ENCODE results near the gene KLHL17. TPM values are rescaled to one million over a fixed set of nuclear protein-coding genes. Genes with fewer than 3 reads are reported as not detected.

Gene KLHL17
- total and polyA plus RNA-seq, 9 of the 15 experiments (the other 6 are each of a cell fraction or from before 2014, with no cell fraction given): 0.14 to 84.8 (median 13.0) TPM

- TF ChIP-seq SREBF2 (CRISPR knock-in tag; IDR thresholded peaks at IDR 0.05): no peak
- no peak for TF ChIP-seq ZBTB26 (CRISPR knock-in tag; IDR thresholded peaks at IDR 0.05)
- no peak for TF ChIP-seq SNIP1 (IDR thresholded peaks at IDR 0.05; ENCODE audit: low read depth)
- TF ChIP-seq CAMTA2 (CRISPR knock-in tag; conservative IDR thresholded peaks at IDR 0.05): no peak
- no peak; the same call in 1 of the 2 replicates for TF ChIP-seq ZBTB7A (IDR thresholded peaks at IDR 0.05; ENCODE audit: borderline replicate concordance, control insufficient read depth, low read depth, low read length)
- no peak for TF ChIP-seq KLF10 (CRISPR knock-in tag; IDR thresholded peaks at IDR 0.05)
- TF ChIP-seq E2F4 (CRISPR knock-in tag; IDR thresholded peaks at IDR 0.05; ENCODE audit: low read depth): no peak
- TF ChIP-seq KLF13 (tag; IDR thresholded peaks at IDR 0.05; ENCODE audit: borderline replicate concordance, low read depth): peak; percentile 63; the same call in 1 of the 2 replicates
- TF ChIP-seq ZBTB34 (CRISPR knock-in tag; IDR thresholded peaks at IDR 0.05): no peak
- no peak for TF ChIP-seq JUNB (CRISPR knock-in tag; conservative IDR thresholded peaks at IDR 0.05)
- peak; percentile 91 for TF ChIP-seq GATAD2B (IDR thresholded peaks at IDR 0.05; ENCODE audit: borderline replicate concordance)
- no peak for TF ChIP-seq ZKSCAN1 (IDR thresholded peaks at IDR 0.05; ENCODE audit: low read depth, low read length)
- no peak for TF ChIP-seq ZBED1 (IDR thresholded peaks at IDR 0.05)
- no peak for TF ChIP-seq SREBF1 (IDR thresholded peaks at IDR 0.05; ENCODE audit: borderline replicate concordance, low read depth, low read length)
- no peak for TF ChIP-seq CBFA2T3 (IDR thresholded peaks at IDR 0.05)
- no peak for TF ChIP-seq ZNF395 (CRISPR knock-in tag; IDR thresholded peaks at IDR 0.05)
- TF ChIP-seq STAT5B (CRISPR knock-in tag; IDR thresholded peaks at IDR 0.05): no peak
- TF ChIP-seq SP1 (CRISPR knock-in tag; IDR thresholded peaks at IDR 0.05): no peak
- TF ChIP-seq JUND (IDR thresholded peaks at IDR 0.05; ENCODE audit: borderline replicate concordance, low read depth, low read length): peak; percentile 52
- no peak; the same call in 2 of the 3 replicates for TF ChIP-seq JUND (tag; IDR thresholded peaks at IDR 0.05; ENCODE audit: borderline replicate concordance, low read depth, low read length)
- no peak for TF ChIP-seq RCOR1 (IDR thresholded peaks at IDR 0.05; ENCODE audit: borderline replicate concordance in 1 of 2, low read depth in 2 of 2, low read length in 2 of 2)
- no peak for TF ChIP-seq SETDB1 (IDR thresholded peaks at IDR 0.05; ENCODE audit: low read length)
- TF ChIP-seq NFATC3 (IDR thresholded peaks at IDR 0.05): no peak
- TF ChIP-seq SMARCC2 (IDR thresholded peaks at IDR 0.05; ENCODE audit: low read depth): no peak
- TF ChIP-seq NFXL1 (CRISPR knock-in tag; IDR thresholded peaks at IDR 0.05): no peak
- TF ChIP-seq CREBBP (IDR thresholded peaks at IDR 0.05; ENCODE audit: low read depth, low read length): no peak
- TF ChIP-seq WHSC1 (IDR thresholded peaks at IDR 0.05; ENCODE audit: low read length): no peak
Measured at GRCh38 chr1:999725-1000356, 39.5 kb downstream of the KLHL17 start, which contains the start of gene HES4 (continued).
